T-helper 1 cell treated with Interleukin-12 subunit alpha and Interleukin-12 subunit beta and Interleukin-4 antibody, amounts not matched to agents 30 μg/mL and 1 μg/mL, for 36 hours (primary cell): ENCODE data around the gene RAB5A.
"Not testable (repeated sequence)": the region's sequence is repeated elsewhere in the genome, so short reads cannot be mapped to it uniquely, and the experiment has no call there.

Experiments
- H3K27ac Mint-ChIP-seq: one replicate; pipeline ENCODE4 v1.8.0; 2021; ENCODE audit warnings: mild to moderate bottlenecking, mixed read lengths
- H3K27me3 Mint-ChIP-seq: one replicate; pipeline ENCODE4 v1.8.0; 2021; ENCODE audit warnings: low read depth, mixed read lengths
- H3K36me3 Mint-ChIP-seq: one replicate; pipeline ENCODE4 v1.8.0; 2021; ENCODE audit warnings: low read depth, mixed read lengths
- H3K4me1 Mint-ChIP-seq: one replicate; pipeline ENCODE4 v1.8.0; 2021; ENCODE audit warnings: low read depth, mixed read lengths
- H3K4me3 Mint-ChIP-seq: one replicate; pipeline ENCODE4 v1.8.0; 2021; ENCODE audit warnings: mild to moderate bottlenecking, moderate library complexity, mixed read lengths
- H3K9me3 Mint-ChIP-seq: one replicate; pipeline ENCODE4 v1.8.0; 2021; ENCODE audit warnings: mixed read lengths

RAB5A gene

DNA sequence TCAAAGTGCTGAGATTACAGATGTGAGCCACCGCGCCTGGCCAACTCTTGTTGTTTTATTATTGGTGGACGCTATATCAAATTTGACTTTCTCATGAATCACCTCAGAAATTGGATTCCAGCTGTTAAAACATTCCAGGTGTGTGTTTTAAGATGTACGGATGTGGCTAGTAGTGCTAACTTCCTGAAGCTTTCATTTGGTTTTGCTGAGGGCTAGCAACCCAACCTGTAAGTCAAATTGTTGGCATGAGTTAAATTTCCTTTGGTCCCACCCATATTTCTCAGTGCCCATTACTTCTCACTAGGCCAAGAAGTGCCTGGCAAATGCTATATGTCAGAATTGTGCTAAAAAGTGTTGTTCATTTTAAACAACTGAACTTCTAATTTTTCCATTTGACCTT, 80.2 kb downstream of the RAB5A start:
- Mint-ChIP-seq H3K27ac (no peak overlapping the region), H3K27me3 (no peaks in the 10 kb centered on the region), H3K36me3 (no peaks in the 10 kb centered on the region), H3K9me3 (no peaks in the 10 kb centered on the region), H3K4me1 (peaks cover 7% of the 10 kb centered on the region), H3K4me3 (no peak overlapping the region)

GRCh38 chr3:20028905-20029331, 82.0 kb downstream of the RAB5A start:
- Mint-ChIP-seq H3K27ac (no peak overlapping the region), H3K27me3 (no peaks in the 10 kb centered on the region), H3K4me1 (peaks cover 7% of the 10 kb centered on the region), H3K36me3 (no peaks in the 10 kb centered on the region), H3K9me3 (no peaks in the 10 kb centered on the region), H3K4me3 (no peak overlapping the region)

GRCh38 chr3:20031939-20032338, 85.0 kb downstream of the RAB5A start:
- H3K27ac Mint-ChIP-seq, H3K9me3 Mint-ChIP-seq, H3K4me3 Mint-ChIP-seq, H3K4me1 Mint-ChIP-seq, H3K36me3 Mint-ChIP-seq, H3K27me3 Mint-ChIP-seq: not testable (repeated sequence)
